Measurements from ENCODE around the gene DPEP2.
"Not testable (repeated sequence)": the region's sequence is repeated elsewhere in the genome, so short reads cannot be mapped to it uniquely, and the experiment has no call there.

Gene DPEP2

DNA sequence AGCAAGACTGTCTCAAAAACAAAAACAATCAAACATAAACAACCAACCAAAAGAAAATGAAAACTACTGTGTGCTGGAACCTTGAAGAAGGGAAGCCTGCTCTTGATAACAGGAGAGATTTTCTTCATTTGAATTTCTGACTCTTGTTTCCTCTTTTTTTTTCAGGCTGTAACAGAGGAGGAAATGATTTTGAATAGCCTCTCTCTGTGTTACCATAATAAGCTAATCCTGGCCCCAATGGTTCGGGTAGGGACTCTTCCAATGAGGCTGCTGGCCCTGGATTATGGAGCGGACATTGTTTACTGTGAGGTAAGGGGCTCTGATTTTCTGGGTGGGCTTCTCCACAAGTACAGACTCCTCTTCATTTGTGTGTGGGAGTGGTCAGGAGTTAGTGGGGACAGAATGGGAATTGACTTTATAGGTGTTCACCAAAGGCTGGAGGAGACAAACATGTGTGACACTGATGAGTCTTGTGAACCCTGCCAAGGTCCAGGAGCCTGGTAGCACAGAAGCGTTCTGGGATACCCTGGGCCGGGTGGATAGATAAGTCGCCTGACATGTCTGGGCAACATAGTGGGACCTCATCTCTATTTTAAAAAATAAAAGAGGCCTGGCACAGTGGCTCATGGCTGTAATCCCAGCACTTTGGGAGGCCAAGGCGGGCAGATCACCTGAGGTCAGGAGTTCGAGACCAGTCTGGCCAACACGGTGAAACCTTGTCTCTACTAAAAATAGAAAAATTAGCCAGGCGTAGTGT lies 38.7 kb upstream of the DPEP2 start:
- no peak for DNase-seq
- in situ Hi-C loops (cut with HindIII; ENCODE audit: low pct_ligation_motif_present, low sequenced_read_pairs): no loop called here
- TF ChIP-seq, protein P1, sequence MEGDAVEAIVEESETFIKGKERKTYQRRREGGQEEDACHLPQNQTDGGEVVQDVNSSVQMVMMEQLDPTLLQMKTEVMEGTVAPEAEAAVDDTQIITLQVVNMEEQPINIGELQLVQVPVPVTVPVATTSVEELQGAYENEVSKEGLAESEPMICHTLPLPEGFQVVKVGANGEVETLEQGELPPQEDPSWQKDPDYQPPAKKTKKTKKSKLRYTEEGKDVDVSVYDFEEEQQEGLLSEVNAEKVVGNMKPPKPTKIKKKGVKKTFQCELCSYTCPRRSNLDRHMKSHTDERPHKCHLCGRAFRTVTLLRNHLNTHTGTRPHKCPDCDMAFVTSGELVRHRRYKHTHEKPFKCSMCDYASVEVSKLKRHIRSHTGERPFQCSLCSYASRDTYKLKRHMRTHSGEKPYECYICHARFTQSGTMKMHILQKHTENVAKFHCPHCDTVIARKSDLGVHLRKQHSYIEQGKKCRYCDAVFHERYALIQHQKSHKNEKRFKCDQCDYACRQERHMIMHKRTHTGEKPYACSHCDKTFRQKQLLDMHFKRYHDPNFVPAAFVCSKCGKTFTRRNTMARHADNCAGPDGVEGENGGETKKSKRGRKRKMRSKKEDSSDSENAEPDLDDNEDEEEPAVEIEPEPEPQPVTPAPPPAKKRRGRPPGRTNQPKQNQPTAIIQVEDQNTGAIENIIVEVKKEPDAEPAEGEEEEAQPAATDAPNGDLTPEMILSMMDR (IDR thresholded peaks at IDR 0.05; ENCODE audit: low read depth, low read length, missing control alignments): no peak
- Histone ChIP-seq H3K36me3 (replicated peaks) (peaks cover 11% of the 10 kb centered on the region), H3K27me3 (replicated peaks) (no peaks in the 10 kb centered on the region), H3K27ac (no peak overlapping the region), H3K4me3 (ENCODE audit: low read depth, low read length) (no peak overlapping the region)

DNA sequence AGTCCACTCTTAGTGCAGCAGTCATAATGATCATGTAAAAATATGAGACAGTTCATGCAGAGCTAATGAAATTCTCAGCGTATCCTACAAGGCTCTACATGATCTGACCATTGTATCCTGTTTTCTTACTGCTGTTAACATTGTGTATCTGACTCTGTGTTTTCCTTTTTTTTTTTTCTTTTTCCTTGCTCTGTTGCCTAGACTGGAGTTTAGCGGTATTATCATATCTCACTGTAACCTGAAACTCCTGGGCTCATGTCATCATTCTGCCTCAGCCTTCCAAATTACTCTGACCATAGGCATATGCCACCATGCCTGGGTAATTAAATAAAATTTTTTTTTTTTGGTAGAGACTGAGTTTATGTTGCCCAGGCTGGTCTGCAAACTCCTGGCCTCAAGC lies 35.9 kb upstream of the DPEP2 start:
- TF ChIP-seq, protein P1 (IDR thresholded peaks at IDR 0.05; ENCODE audit: low read depth, low read length, missing control alignments): no peak
- in situ Hi-C loops (cut with HindIII; ENCODE audit: low pct_ligation_motif_present, low sequenced_read_pairs): no loop called here
- Histone ChIP-seq H3K4me3 (ENCODE audit: low read depth, low read length) (no peak overlapping the region), H3K36me3 (replicated peaks) (peaks cover 5% of the 10 kb centered on the region), H3K27ac (no peak overlapping the region), H3K27me3 (replicated peaks) (no peaks in the 10 kb centered on the region)
- no peak for DNase-seq

DNA sequence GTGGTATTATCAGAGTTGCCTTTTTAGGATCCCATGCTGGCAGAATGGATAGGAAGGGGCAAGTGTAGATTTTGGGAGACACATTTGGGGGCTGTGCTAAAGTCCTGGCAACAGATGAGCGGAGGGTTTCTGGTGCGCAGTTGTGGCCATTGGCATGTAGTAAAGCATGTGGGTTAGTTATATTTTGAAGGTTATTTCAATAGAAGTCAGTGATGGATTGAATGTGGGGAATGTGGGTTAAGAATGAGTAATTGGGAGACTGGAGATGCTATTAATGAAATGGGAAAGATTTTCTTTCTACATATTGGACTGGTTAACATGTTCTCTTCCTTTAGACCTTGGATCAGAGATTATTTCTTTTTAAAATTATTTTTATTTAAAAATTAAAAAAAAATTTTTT lies 33.8 kb upstream of the DPEP2 start:
- Histone ChIP-seq H3K27ac (no peak overlapping the region), H3K27me3 (replicated peaks) (no peaks in the 10 kb centered on the region), H3K4me3 (ENCODE audit: low read depth, low read length) (no peak overlapping the region), H3K36me3 (replicated peaks) (no peaks in the 10 kb centered on the region)
- TF ChIP-seq, protein P1 (IDR thresholded peaks at IDR 0.05; ENCODE audit: low read depth, low read length, missing control alignments): no peak
- no peak for DNase-seq
- in situ Hi-C loops (cut with HindIII; ENCODE audit: low pct_ligation_motif_present, low sequenced_read_pairs): no loop called here

DNA sequence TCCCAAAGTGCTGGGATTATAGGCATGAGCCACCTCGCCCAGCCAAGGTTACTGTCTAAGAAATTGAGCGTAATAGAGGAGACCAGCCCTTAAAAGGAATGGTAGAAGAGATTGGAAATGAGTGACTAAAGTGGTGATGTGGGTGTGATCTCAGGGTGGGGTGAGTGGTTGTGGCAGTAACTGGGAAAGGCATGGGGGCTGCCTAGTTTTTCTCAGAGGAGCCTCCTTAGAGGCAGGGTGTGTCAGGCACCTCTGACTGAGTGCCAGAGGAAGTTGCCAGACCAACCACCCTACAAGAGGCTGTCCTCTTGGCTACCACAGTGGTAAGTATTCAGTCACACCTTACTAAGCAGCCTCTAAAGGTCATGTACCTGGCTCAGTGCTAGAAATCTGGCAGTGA lies 32.7 kb upstream of the DPEP2 start:
- no peak overlapping the region for H3K4me3 ChIP-seq (ENCODE audit: low read depth, low read length)
- H3K27ac ChIP-seq: peak overlapping the region; percentile 80
- H3K27me3 ChIP-seq (replicated peaks): no peaks in the 10 kb centered on the region
- TF ChIP-seq, protein P1 (IDR thresholded peaks at IDR 0.05; ENCODE audit: low read depth, low read length, missing control alignments): no peak
- in situ Hi-C loops (cut with HindIII; ENCODE audit: low pct_ligation_motif_present, low sequenced_read_pairs): no loop called here
- H3K36me3 ChIP-seq (replicated peaks): no peaks in the 10 kb centered on the region
- peak; percentile 11 for DNase-seq

DNA sequence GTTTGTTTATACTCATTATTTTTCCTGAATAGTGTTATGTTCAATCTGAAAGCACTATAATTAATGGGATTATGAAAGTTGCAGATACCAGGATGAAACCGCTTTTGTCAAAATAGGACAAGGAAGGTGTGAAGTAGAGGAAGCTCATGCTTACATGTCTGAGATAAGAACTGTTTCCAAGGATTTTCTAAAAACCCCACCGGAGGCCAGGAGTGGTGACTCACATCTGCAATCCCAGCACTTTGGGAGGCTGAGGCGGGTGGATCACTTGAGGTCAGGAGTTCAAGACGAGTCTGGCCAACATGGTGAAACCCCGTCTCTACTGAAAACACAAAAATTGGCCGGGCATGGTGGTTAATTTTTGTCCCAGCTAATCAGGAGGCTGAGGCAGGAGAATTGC lies 30.8 kb upstream of the DPEP2 start:
- DNase-seq: peak; percentile 79

DNA sequence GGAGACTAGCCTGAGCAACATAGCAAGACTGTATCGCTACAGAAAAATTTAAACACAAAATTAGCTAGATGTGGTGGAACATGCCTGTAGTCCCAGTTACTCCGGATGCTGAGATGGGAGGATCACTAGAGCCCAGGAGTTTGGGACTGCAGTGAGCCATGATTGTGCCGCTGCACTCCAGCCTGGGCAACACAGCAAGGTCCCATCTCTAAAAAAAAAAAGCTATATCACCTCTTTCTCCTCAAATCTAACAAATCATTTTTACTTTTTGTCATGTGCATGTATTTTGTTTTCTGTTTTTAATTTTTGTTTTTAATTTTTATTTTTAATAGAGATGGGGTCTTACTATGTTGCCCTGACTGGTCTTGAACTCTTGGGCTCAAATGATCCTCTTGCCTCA lies 29.7 kb upstream of the DPEP2 start:
- no peaks in the 10 kb centered on the region for H3K36me3 ChIP-seq (replicated peaks)
- DNase-seq: no peak
- TF ChIP-seq, protein P1 (IDR thresholded peaks at IDR 0.05; ENCODE audit: low read depth, low read length, missing control alignments): no peak
- H3K27ac ChIP-seq: no peak overlapping the region
- H3K27me3 ChIP-seq (replicated peaks): no peaks in the 10 kb centered on the region
- in situ Hi-C loops (cut with HindIII; ENCODE audit: low pct_ligation_motif_present, low sequenced_read_pairs): no loop called here
- H3K4me3 ChIP-seq (ENCODE audit: low read depth, low read length): no peak overlapping the region

More for the DNA sequence above, 30.8 kb upstream of the DPEP2 start:
- H3K36me3 ChIP-seq (replicated peaks); H3K4me3 ChIP-seq (ENCODE audit: low read depth, low read length); in situ Hi-C loops (cut with HindIII; ENCODE audit: low pct_ligation_motif_present, low sequenced_read_pairs); H3K27me3 ChIP-seq (replicated peaks): not testable (repeated sequence)
- H3K27ac ChIP-seq: peak overlapping the region; percentile 80
